ENCODE results near the gene MYOF. TPM values are rescaled to one million over a fixed set of nuclear protein-coding genes. Genes with fewer than 3 reads are reported as not detected.
A peak's percentile ranks its signal among the peaks of the same experiment; 100 is the strongest.

The MYOF gene
- total and polyA plus RNA-seq, 4 donors: 23.4 to 194 (median 82.2) TPM

DNA sequence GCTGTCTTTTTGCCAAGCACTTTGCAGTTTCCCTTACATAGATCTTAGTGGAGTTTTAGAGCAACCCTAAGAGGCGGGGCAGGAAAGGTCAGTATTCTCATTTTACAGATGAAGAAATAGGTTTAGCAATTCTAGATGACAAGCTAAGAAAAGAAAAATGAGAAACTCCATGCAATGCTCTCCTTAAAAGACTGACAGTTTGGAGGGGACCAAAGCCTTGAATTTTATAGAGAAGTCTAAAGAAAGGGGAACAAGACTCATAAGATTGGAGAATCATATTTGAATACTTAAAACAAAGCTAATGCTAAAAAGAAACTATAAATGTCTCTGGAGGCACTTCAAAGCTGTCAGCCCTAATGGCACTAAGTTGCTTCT is 33.9 kb upstream of the MYOF start:
- TF ChIP-seq, protein P1, sequence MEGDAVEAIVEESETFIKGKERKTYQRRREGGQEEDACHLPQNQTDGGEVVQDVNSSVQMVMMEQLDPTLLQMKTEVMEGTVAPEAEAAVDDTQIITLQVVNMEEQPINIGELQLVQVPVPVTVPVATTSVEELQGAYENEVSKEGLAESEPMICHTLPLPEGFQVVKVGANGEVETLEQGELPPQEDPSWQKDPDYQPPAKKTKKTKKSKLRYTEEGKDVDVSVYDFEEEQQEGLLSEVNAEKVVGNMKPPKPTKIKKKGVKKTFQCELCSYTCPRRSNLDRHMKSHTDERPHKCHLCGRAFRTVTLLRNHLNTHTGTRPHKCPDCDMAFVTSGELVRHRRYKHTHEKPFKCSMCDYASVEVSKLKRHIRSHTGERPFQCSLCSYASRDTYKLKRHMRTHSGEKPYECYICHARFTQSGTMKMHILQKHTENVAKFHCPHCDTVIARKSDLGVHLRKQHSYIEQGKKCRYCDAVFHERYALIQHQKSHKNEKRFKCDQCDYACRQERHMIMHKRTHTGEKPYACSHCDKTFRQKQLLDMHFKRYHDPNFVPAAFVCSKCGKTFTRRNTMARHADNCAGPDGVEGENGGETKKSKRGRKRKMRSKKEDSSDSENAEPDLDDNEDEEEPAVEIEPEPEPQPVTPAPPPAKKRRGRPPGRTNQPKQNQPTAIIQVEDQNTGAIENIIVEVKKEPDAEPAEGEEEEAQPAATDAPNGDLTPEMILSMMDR (IDR thresholded peaks at IDR 0.05; ENCODE audit: control extremely low read depth, extremely low read depth): no peak
- H3K9ac ChIP-seq (ENCODE audit: insufficient read depth in 1 of 2, low read length in 2 of 2): no peak overlapping the region
- peaks cover 0 to 2% (median 0%) of the 10 kb centered on the region in 5 donors for H3K4me1 ChIP-seq (ENCODE audit: control insufficient read depth in 5 of 5, insufficient read depth in 5 of 5, low read length in 5 of 5)
- no peak overlapping the region for H3K27ac ChIP-seq (ENCODE audit: low read depth in 1 of 2, low read length in 1 of 2)
- no peak for DNase-seq
- H3K4me3 ChIP-seq: no peak overlapping the region
- peaks cover 0 to under 1% (median 0%) of the 10 kb centered on the region in 4 donors for H3K9me3 ChIP-seq (ENCODE audit: control insufficient read depth in 4 of 4, insufficient read depth in 3 of 4, low read length in 3 of 4)
- 63 to 75% methylated on average over 1 of the region's 1 CpG for WGBS, 2 donors
- peaks cover 0 to 16% (median 4%) of the 10 kb centered on the region in 4 donors for H3K36me3 ChIP-seq (ENCODE audit: control insufficient read depth in 4 of 4, insufficient read depth in 4 of 4, low read length in 4 of 4)
- ATAC-seq (ENCODE audit: insufficient read depth, low FRiP score): no peak
- H3K27me3 ChIP-seq (ENCODE audit: control insufficient read depth in 3 of 3, insufficient read depth in 3 of 3, low read length in 2 of 3): no peaks in the 10 kb centered on the region

- Histone ChIP-seq H3K27ac (ENCODE audit: low read depth in 1 of 2, low read length in 1 of 2) (peak overlapping the region; percentile 21 to 47), H3K27me3 (ENCODE audit: control insufficient read depth in 3 of 3, insufficient read depth in 3 of 3, low read length in 2 of 3) (no peaks in the 10 kb centered on the region), H3K9me3 (ENCODE audit: control insufficient read depth in 4 of 4, insufficient read depth in 3 of 4, low read length in 3 of 4) (no peaks in the 10 kb centered on the region), H3K4me1 (ENCODE audit: control insufficient read depth in 5 of 5, insufficient read depth in 5 of 5, low read length in 5 of 5) (peaks cover 0 to 2% (median 0%) of the 10 kb centered on the region in 5 donors), H3K4me3 (no peak overlapping the region), H3K9ac (ENCODE audit: insufficient read depth in 1 of 2, low read length in 2 of 2) (peak overlapping the region in 1 of 2 donors; percentile 5), H3K36me3 (ENCODE audit: control insufficient read depth in 4 of 4, insufficient read depth in 4 of 4, low read length in 4 of 4) (peaks cover 0 to 16% (median 4%) of the 10 kb centered on the region in 4 donors)
- TF ChIP-seq, protein P1 (IDR thresholded peaks at IDR 0.05; ENCODE audit: control extremely low read depth, extremely low read depth): no peak
- 63 to 66% methylated on average over 8 of the region's 8 CpGs for WGBS, 2 donors
- DNase-seq: no peak
- ATAC-seq (ENCODE audit: insufficient read depth, low FRiP score): peak; percentile 48
Observed at GRCh38 chr10:93515071-93516005, 33.2 kb upstream of the MYOF start.

DNA sequence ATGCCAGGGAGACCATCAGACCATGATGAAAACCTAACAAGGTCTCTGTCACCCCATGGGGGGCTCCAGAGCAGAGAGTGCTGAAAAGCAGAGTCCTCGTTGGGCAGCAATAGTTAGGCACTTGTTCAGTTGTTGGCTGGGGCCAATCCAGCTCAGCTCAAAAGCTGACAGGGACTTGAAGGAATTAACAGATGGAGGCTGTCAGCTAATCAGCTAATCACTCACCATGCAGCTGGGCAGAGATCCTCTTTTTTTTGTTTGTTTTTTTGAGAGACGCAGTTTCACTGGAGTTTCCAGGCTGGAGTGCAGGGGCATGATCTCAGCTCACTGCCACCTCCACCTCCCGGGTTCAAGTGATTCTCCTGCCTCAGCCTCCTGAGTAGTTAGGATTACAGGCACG is 32.4 kb upstream of the MYOF start:
- no peaks in the 10 kb centered on the region for H3K27me3 ChIP-seq (ENCODE audit: control insufficient read depth in 3 of 3, insufficient read depth in 3 of 3, low read length in 2 of 3)
- H3K9me3 ChIP-seq (ENCODE audit: control insufficient read depth in 4 of 4, insufficient read depth in 3 of 4, low read length in 3 of 4): no peaks in the 10 kb centered on the region
- no peak for ATAC-seq (ENCODE audit: insufficient read depth, low FRiP score)
- H3K27ac ChIP-seq (ENCODE audit: low read depth in 1 of 2, low read length in 1 of 2): no peak overlapping the region
- H3K4me3 ChIP-seq: no peak overlapping the region
- H3K4me1 ChIP-seq (ENCODE audit: control insufficient read depth in 5 of 5, insufficient read depth in 5 of 5, low read length in 5 of 5): peaks cover 0 to 2% (median 0%) of the 10 kb centered on the region in 5 donors
- H3K9ac ChIP-seq (ENCODE audit: insufficient read depth in 1 of 2, low read length in 2 of 2): no peak overlapping the region
- 73 to 76% methylated on average over 4 of the region's 4 CpGs for WGBS, 2 donors
- peaks cover 0 to 12% (median 2%) of the 10 kb centered on the region in 4 donors for H3K36me3 ChIP-seq (ENCODE audit: control insufficient read depth in 4 of 4, insufficient read depth in 4 of 4, low read length in 4 of 4)
- TF ChIP-seq, protein P1 (IDR thresholded peaks at IDR 0.05; ENCODE audit: control extremely low read depth, extremely low read depth): no peak
- DNase-seq: peak; percentile 28 to 77 (median 65)
